HG03196 (cell line): ENCODE data around the gene ZNF239.
"Not testable (repeated sequence)": the region's sequence is repeated elsewhere in the genome, so short reads cannot be mapped to it uniquely, and the experiment has no call there.

Source experiments
- ATAC-seq: cut with Tn5 transposase; IDR thresholded peaks from one replicate; pipeline ENCODE4 v1.9.1; 2021; ENCODE audit not compliant: unreplicated experiment

ZNF239 gene

DNA sequence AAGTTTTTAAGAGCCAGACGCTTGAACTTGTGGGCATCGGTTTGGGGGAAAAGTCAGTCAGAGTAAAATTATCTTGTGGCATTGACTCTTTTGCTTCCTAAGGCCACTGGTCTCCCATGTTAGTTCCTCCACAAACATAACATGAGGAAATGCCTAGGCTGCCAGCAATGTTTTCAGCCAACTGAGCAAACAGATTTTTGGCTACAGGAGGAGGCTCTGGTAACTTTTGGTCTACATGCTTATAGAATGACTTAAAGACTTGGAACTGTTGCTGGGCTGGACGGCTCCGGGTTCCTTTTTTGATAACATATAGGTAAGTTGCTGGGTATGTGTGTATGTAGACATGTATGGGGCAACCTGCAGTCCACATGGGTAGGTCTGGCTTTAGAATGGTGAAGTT, 9.6 kb upstream of the ZNF239 start:
- ATAC-seq: no peak

DNA sequence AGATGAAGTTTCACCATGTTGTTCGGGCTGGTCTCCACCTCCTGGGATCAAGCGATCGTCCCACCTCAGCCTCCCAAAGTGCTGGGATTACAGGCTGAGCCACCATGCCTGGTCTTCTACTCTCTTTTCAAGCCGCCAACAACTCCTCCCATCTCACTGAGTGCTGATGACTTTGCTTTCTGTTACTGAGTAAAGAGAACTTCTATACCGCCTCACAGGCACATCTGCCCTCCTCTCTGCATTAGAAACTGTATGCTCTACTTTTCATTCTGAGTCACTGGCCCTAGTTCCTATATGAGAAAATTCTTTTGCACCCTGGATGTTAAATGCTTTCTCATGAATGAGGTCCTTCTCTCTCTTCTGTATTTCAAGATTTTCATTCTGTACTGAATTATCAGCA, 2.2 kb upstream of the ZNF239 start:
- ATAC-seq: no peak

DNA sequence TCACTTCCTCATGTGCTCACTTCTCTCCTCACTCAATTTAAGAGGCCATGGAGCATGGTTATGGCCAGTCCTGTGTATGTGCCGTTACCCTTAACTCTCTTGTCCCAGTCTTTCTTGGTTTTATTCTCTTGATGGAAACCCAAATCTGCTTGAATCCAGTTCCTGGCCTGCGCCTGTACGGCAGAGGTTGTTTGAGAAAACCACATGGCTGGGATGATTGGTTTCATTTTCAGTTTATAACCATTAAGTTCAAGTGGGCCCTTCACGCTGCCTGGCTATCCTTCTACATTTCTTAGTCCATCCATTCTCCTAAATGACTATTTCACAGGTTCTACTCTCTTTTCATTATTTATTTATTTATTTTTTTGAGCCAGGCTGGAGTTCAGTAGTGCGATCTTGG, 1.6 kb upstream of the ZNF239 start:
- ATAC-seq: no peak

DNA sequence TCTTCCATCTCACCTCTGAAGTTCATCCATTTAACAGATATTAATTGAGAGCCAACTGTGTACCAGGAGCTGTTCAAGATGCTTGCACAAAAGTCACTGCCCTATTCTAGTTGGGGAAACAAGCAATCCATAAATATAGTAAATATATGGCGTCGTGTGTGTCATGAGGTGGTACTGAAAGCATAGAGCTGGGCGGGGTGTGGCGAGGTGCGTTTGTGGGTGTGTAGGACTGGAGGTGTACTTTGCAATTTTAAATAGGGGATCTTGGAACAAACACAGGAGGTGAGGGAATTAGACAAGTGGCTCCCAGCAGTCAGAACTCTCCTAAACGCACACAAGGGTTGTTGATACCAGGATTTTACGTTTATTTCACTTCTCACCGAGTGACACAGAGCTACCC, 490 bp upstream of the ZNF239 start:
- ATAC-seq: no peak

DNA sequence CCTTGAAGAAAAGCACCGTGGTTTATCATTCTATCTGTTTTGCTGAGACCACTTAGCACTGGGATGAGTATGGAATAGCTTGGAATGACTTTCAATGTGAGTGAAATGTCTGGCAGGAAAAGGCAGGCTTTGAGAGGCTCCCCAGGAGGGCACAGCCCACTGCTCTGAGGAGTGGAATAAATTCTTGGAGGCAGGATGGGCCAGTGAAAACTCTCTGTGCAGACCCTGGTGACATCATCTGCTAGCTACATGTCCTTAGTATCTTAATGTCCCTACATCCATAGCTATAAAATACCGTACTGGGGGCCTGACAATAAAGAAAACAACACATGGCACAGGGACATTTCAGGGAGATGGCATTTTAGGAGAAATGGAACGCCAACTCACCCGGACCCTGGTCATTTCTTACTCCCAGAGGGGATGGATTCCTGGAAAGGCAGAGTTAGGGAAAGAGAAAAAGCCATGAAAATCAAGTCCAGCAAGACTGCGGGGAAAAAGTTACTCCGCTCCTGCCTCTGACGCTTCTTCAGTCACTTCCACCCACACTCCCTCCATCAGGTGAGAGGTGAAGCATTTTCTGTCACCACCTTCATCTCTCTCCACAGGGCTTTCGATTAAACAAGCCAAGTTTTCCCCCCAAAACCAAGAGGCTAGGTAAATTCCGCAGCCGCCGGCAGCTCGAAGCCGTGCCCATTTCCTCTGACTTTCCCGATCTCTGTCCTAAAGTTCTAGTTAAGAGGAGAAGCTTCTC, 991 bp downstream of the ZNF239 start:
- no peak for ATAC-seq

DNA sequence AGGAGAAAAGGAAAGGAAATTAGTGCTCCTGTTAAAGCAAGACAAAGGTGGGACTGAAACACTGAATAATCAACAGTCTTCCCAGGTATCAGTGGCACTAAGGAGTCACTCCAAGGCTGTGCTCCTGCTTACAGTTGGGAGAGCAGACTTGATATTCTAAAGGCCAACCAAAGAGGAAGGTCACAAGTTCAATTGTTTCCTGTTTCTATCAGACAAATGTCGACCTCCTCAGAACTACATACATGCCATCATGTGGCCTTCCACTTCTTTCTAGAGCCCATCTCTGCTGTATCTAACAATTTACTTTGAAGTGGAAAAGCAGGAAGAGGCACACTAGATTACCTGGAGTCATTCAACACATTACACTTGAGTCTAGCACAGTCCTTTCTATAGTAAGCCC, 3.4 kb downstream of the ZNF239 start:
- ATAC-seq: no peak

DNA sequence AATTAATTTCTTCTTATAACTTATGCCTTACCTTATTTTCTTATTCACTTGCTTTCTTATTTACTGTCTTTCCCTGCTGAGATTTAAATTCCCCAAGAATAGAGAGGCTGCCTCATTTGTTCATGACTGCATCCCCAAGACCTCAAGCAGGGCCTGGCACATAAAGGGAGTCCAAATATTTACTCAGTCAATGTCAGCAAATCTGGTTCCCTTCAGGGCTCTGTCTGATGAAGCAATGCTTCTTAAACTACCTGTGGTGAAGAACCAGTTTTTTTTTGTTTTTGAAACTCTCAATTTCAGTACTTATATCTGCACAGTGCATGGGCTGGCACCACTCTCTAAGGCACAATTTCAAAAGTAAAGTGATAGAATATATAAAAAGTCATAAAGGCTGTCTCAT, 4.7 kb downstream of the ZNF239 start:
- ATAC-seq: no peak

DNA sequence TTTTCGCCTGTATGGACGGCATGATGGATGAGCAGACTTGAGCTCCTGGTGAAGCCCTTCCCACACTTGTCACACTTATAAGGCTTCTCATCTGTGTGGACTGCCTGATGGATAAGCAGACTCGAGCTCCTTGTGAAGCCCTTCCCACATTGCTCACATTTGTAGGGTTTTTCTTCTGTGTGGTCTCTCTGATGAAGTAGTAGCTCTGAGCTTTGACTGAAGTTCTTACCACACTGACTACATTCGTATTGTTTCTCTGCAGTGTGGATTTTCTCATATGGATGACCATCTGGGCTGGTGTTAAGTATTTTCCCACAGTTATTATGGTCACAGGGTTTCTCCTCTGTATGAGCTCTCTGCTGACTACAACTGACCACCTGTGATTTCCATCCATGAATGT, 17.2 kb downstream of the ZNF239 start:
- no peak for ATAC-seq

DNA sequence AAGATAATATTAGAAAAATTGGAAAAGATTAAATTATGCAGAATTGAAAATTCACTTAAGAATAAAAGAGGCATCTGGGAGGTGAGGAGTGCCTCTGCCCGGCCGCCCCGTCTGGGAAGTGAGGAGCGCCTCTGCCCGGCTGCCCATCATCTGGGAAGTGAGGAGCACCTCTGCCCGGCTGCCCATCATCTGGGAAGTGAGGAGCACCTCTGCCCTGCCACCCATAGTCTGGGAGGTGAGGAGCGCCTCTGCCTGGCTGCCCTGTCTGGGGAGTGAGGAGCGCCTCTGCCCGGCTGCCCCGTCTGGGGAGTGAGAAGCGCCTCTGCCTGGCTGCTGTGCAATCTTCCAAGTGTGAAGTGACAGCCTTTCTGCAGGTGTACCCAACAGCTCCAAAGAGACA, 30.7 kb downstream of the ZNF239 start:
- not testable (repeated sequence) for ATAC-seq

DNA sequence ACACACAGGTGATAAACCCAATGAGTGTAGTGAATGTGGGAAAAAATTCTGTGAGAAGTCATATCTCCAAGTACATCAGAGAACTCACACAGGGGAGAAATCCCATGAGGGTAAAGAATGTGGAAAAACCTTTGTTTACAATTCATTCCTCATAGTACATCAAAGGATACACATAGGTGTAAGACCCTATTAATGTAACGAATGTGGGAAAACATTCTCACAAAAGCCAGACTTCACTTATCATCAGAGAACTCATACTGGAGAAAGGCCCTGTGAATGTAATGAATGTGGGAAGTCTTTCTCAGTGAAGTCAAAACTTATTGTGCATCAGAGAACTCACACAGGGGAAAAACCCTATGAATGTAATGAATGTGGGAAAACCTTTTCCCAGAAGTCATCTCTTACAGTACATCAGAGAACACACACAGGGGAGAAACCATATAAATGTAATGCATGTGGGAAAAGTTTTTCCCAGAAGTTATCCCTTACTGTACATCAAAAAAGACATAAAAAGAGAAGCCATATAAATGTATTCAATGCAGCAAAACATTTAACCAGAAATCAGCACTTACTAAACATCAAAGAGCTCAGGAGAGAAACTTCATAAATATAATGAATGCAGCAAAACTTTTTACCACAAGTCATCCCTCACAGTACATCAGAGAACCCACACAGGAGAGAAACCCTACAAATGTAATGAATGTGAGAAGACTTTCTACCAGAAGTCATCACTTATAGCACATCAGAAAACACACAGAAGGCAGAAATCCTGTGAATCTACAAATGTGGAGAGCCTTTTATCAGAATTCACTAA, 49.8 kb downstream of the ZNF239 start:
- no peak for ATAC-seq
